ENCODE results near the gene DLX5. TPM values are rescaled to one million over a fixed set of nuclear protein-coding genes. Genes with fewer than 3 reads are reported as not detected.

DLX5 gene
- total RNA-seq, 1 donor from 2014 or later = not detected

GRCh38 chr7:96993094-96993865 lies 31.4 kb downstream of the DLX5 start:
- no peak for TF ChIP-seq CTCF (IDR thresholded peaks at IDR 0.05; ENCODE audit: insufficient read depth, low read length, poor library complexity, severe bottlenecking)
- DNase-seq (ENCODE audit: low read depth) = no peak
- peaks cover 80% of the 10 kb centered on the region for H3K27me3 ChIP-seq (ENCODE audit: control insufficient read depth, insufficient read depth, low read length)

GRCh38 chr7:96992192-96993005 lies 32.2 kb downstream of the DLX5 start:
- Histone ChIP-seq H3K27me3 (ENCODE audit: control insufficient read depth, insufficient read depth, low read length) (peaks cover 72% of the 10 kb centered on the region), H3K4me3 (ENCODE audit: low read depth, low read length) (no peak overlapping the region), H3K36me3 (ENCODE audit: control insufficient read depth, insufficient read depth, low read length) (no peaks in the 10 kb centered on the region)
- TF ChIP-seq CTCF (IDR thresholded peaks at IDR 0.05; ENCODE audit: insufficient read depth, low read length, poor library complexity, severe bottlenecking) = no peak
- DNase-seq (ENCODE audit: low read depth) = no peak

More at GRCh38 chr7:96993094-96993865, 31.4 kb downstream of the DLX5 start:
- no peak overlapping the region for H3K4me3 ChIP-seq (ENCODE audit: low read depth, low read length)
- no peaks in the 10 kb centered on the region for H3K36me3 ChIP-seq (ENCODE audit: control insufficient read depth, insufficient read depth, low read length)

GRCh38 chr7:96991546-96992191 lies 33.0 kb downstream of the DLX5 start:
- Histone ChIP-seq H3K27me3 (ENCODE audit: control insufficient read depth, insufficient read depth, low read length) (peaks cover 64% of the 10 kb centered on the region), H3K4me3 (ENCODE audit: low read depth, low read length) (no peak overlapping the region), H3K36me3 (ENCODE audit: control insufficient read depth, insufficient read depth, low read length) (no peaks in the 10 kb centered on the region)
- no peak for DNase-seq (ENCODE audit: low read depth)
- no peak for TF ChIP-seq CTCF (IDR thresholded peaks at IDR 0.05; ENCODE audit: insufficient read depth, low read length, poor library complexity, severe bottlenecking)

GRCh38 chr7:96989859-96990317 lies 34.7 kb downstream of the DLX5 start:
- Histone ChIP-seq H3K27me3 (ENCODE audit: control insufficient read depth, insufficient read depth, low read length) (peaks cover 50% of the 10 kb centered on the region), H3K36me3 (ENCODE audit: control insufficient read depth, insufficient read depth, low read length) (no peaks in the 10 kb centered on the region), H3K4me3 (ENCODE audit: low read depth, low read length) (no peak overlapping the region)
- TF ChIP-seq CTCF (IDR thresholded peaks at IDR 0.05; ENCODE audit: insufficient read depth, low read length, poor library complexity, severe bottlenecking) = no peak
- no peak for DNase-seq (ENCODE audit: low read depth)

GRCh38 chr7:96989241-96989858 lies 35.3 kb downstream of the DLX5 start:
- TF ChIP-seq CTCF (IDR thresholded peaks at IDR 0.05; ENCODE audit: insufficient read depth, low read length, poor library complexity, severe bottlenecking) = no peak
- no peak overlapping the region for H3K4me3 ChIP-seq (ENCODE audit: low read depth, low read length)
- H3K36me3 ChIP-seq (ENCODE audit: control insufficient read depth, insufficient read depth, low read length) = no peaks in the 10 kb centered on the region
- no peak for DNase-seq (ENCODE audit: low read depth)
- H3K27me3 ChIP-seq (ENCODE audit: control insufficient read depth, insufficient read depth, low read length) = peaks cover 49% of the 10 kb centered on the region
